WI38 (cell line): Measurements from ENCODE around the gene TSHZ2.

Experiments
- H3K4me3 ChIP-seq: 2 replicates; pipeline ENCODE4 v1.5.1; 2011; ENCODE audit warnings: low read depth, mild to moderate bottlenecking, control low read depth, low read length
- TF ChIP-seq, protein P1 (sequence below): IDR thresholded peaks from 2 replicates; pipeline ENCODE4 v1.5.1; 2012; ENCODE audit warnings: low read depth, mild to moderate bottlenecking, control low read depth, low read length

Gene TSHZ2

DNA sequence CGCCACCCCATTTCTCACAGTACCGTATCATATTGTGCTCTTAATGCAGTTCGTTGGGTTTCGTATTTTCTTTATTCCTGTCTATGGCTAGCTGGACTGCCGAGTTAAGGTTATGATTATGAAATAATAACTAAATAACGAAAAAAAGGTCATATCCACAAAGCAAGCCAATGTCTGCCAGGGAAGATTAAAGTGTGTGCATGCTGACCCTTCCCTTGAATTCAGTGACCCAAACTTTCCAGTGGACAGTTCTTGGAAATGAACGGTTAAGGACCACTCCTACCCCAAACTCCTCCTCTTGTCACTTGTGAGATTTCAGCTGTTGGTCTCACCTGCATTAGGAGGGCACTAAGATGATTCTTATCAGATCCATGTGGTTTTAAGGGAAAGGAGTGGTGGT lies 449.9 kb downstream of the TSHZ2 start:
- no peak overlapping the region for H3K4me3 ChIP-seq
- TF ChIP-seq, protein P1, sequence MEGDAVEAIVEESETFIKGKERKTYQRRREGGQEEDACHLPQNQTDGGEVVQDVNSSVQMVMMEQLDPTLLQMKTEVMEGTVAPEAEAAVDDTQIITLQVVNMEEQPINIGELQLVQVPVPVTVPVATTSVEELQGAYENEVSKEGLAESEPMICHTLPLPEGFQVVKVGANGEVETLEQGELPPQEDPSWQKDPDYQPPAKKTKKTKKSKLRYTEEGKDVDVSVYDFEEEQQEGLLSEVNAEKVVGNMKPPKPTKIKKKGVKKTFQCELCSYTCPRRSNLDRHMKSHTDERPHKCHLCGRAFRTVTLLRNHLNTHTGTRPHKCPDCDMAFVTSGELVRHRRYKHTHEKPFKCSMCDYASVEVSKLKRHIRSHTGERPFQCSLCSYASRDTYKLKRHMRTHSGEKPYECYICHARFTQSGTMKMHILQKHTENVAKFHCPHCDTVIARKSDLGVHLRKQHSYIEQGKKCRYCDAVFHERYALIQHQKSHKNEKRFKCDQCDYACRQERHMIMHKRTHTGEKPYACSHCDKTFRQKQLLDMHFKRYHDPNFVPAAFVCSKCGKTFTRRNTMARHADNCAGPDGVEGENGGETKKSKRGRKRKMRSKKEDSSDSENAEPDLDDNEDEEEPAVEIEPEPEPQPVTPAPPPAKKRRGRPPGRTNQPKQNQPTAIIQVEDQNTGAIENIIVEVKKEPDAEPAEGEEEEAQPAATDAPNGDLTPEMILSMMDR = no peak

GRCh38 chr20:53423587-53424146 lies 451.5 kb downstream of the TSHZ2 start:
- TF ChIP-seq, protein P1 = no peak
- H3K4me3 ChIP-seq = no peak overlapping the region

DNA sequence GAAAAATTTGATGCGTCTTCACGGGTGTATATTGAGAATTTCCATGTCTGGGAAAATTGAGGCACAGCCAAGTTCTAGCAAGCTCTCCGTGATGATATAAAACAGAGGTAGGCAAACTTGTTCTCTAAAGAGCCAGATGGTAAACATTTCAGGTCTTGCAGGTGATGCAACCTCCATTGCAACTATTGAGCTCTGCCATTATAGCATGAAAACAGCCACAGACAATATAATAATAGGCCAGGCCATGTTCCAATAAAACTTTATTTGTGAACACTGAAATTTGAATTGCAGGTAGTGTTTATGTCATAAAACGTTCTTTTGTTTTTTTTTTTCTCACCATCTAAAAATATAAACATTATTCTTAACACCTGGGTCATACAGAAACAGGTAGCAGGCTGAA lies 453.3 kb downstream of the TSHZ2 start:
- no peak overlapping the region for H3K4me3 ChIP-seq
- TF ChIP-seq, protein P1 = no peak

DNA sequence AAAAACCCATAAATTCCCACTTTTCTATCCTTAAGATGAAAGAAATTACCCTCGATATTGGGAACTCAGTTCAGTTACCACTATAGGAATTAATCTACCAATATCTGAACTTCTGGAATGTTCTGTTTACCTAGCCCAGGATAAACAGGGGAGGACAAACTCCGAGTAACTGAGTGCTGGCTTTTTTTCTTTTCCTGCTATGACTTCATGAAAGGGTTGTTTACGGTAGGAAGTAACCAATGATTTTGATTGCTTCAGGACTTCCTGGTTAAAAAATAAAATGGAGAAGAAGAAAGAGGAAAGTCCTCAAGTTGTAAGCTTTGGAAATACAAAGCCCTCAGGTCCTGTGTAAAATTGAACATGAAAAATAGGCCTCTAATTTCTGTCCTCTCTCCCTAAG lies 453.8 kb downstream of the TSHZ2 start:
- TF ChIP-seq, protein P1 = no peak
- no peak overlapping the region for H3K4me3 ChIP-seq

DNA sequence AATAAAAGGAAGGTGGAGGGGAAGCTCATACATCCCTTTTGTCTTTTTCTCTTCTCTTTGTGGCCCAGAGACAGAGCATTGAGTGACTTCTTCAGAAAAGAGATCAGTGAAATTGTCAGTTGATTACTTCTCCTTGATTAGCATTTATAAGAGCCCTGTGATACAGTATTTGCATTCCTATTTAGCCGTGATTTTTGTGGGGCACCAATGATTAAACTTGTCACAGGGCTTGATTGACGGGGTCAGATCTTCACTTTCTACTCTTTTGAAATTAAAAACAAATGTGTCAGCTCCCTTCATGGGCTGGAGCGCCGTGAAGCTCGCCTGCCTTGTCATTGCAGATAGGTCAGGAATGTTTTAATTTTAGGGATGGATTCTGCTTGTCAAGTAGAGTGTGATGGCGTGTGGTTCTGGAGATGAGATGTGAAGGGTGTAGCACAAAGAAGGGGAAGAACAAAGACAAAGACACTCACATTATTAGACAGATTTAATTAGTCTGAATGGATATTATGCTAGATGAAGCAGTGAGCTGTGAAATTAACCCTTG lies 454.7 kb downstream of the TSHZ2 start:
- TF ChIP-seq, protein P1 = no peak

GRCh38 chr20:53427951-53428350 lies 455.8 kb downstream of the TSHZ2 start:
- TF ChIP-seq, protein P1 = no peak
- H3K4me3 ChIP-seq = no peak overlapping the region

More for the DNA sequence above, 454.7 kb downstream of the TSHZ2 start:
- no peak overlapping the region for H3K4me3 ChIP-seq

DNA sequence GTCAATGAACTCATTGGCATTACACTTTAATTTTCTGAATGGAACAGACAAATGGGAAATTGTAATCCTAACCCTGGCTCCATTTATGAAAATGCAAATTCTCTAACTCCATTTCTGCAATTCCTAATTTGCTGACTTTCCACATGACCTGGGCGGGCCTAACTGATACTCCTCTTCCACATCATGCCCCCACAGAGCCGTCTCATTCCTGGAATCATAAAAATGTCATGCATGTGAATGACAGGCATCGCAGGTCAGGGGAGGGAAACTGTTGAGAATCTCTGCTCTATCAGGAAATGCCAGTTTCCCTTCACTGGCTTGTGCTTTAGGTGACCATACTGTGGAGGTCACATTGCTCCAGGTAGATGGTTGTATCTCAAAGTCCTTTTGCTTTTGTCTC lies 456.4 kb downstream of the TSHZ2 start:
- H3K4me3 ChIP-seq = no peak overlapping the region
- TF ChIP-seq, protein P1 = no peak
